Inflammatory macrophage treated with lipopolysaccharide for 4 hours (primary cell): ENCODE data around the gene CFLAR.
"Not testable (repeated sequence)": the region's sequence is repeated elsewhere in the genome, so short reads cannot be mapped to it uniquely, and the experiment has no call there.

ENCODE experiments used
- DNase-seq: peaks from one replicate; pipeline ENCODE4 v3.0.0-alpha.2; 2020

The CFLAR gene

DNA sequence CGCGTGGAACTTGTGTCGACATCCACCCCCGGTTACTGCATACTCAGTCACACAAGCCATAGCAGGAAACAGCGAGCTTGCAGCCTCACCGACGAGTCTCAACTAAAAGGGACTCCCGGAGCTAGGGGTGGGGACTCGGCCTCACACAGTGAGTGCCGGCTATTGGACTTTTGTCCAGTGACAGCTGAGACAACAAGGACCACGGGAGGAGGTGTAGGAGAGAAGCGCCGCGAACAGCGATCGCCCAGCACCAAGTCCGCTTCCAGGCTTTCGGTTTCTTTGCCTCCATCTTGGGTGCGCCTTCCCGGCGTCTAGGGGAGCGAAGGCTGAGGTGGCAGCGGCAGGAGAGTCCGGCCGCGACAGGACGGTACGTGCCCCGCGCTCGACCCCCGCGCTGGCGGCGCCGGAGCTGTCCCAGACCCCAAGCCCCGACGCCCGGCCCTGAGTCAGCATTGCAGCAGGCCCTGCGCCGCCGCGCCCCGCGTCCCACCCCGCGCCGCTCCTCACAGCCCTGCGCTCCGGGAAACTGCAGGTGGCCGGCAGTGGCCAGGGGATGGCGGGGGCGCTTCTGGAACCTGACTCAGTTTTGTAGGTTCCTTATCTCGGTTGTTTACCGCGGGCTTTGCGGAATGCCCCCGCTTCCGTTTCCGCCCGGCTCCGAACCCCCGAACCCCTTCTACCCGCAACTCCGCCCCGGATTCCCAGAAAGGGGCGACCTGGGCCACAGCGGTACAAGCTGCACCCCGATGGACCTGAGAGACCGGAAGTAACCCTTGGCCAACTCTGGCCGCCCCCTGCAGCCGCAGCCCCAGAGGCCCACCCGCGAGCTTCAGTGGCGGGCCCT, at the start of gene CFLAR:
TSS of gene CFLAR (plus strand) at position 50 of the 844 bp plus-strand sequence. CDS start 13,702 bp downstream, outside the sequence.
- peak; percentile 91 for DNase-seq

DNA sequence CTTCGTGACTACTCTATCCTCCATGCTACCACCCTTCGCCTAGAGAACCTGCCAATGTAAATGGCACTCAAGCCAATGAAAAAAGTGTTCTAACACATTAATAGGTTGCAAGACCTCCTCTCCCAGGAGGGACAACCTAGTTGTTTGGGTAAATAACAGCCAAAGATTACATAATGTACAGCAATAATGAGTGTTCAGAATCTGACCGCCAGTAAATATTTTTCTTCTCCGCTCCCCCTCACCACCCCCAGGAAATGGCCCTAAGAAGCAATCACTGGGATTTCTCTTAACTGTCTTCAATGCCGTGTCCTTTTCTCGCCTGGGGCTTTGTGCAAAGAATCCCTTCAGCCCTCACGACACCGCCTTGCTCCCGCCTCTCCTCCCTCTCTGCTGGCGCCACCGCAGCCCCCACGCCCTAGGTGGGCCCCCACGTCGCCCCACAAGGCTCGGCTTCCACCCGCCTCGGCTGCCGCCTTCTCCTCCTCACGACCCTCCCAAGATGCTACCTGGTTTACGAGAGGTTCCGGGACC, 45.0 kb upstream of the CFLAR start:
- DNase-seq, result no peak

GRCh38 chr2:201071479-201072200, 44.3 kb upstream of the CFLAR start, which contains the start of the genes HYCC2 and NDUFB3:
Gene HYCC2 (minus strand): TSS chr2:201071671. CDS start chr2:201024009, 47,662 bp downstream.
Gene NDUFB3 (plus strand): TSS chr2:201072001. CDS start chr2:201078883, 6,882 bp downstream.
- peak; percentile 94 for DNase-seq

- no peak for DNase-seq
These were observed 43.8 kb upstream of the CFLAR start for GRCh38 chr2:201072201-201072530.

GRCh38 chr2:201073071-201073470, 42.9 kb upstream of the CFLAR start:
- no peak for DNase-seq

DNA sequence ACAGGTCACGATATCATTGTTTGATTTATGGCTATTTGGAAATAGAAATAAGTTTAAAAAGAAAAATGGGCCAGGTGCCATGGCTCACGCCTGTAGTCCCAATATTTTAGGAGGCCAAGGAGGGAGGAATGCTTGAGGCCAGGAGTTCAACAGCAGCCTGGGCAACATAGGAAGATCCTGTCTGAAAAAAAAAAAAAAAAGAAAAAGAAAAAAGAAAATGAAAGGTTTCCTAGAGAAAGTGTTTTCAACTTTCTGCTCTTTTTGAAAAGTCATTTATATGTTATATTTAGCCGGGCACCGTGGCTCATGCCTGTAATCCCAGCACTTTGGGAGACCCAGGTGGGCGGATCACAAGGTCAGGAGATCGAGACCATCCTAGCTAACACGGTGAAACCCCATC, 41.0 kb upstream of the CFLAR start:
- DNase-seq, result no peak

GRCh38 chr2:201084863-201085262, 31.1 kb upstream of the CFLAR start:
- peak; percentile 95 for DNase-seq

DNA sequence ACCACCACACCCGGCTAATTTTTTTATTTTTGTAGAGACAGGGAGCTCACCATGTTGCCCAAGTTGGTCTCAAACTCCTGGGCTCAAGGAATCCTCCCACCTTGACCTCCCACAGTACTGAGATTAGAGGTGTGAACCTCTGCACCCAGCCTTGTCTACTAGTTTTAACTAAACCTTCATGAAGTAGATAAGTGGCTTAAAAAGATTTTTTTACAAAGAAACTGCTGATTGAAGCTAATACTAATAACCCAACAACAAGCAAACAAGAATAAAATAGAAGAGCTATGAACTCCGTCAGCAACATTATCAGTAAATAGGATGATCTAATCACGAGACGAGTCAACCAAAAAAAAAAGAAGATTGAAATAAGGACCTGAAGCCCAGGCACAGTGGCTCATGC, 25.4 kb upstream of the CFLAR start:
- no peak for DNase-seq

DNA sequence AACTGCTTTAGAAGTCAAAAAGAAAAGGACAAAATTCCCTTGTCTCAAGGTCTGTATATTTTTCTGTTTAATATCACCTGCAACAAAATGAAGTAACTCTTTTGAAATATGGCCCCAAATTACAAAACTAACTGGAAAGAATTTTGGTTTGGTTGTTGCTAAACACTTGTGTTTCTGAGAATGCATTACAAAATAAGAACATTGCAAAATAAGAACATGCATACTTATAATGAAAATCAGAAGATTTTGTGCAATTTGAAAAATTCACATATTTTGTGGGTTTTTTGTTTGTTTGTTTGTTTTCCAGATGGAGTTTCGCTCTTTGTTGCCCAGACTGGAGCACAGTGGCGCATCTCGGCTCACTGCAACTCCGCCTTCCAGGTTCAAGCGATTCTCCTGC, 22.4 kb upstream of the CFLAR start:
- DNase-seq, result peak; percentile 91

GRCh38 chr2:201100497-201100896, 15.5 kb upstream of the CFLAR start:
- no peak for DNase-seq

- no peak for DNase-seq
These were observed 10.2 kb upstream of the CFLAR start for GRCh38 chr2:201105759-201106158.

GRCh38 chr2:201107624-201108023, 8.3 kb upstream of the CFLAR start:
- DNase-seq, result no peak

DNA sequence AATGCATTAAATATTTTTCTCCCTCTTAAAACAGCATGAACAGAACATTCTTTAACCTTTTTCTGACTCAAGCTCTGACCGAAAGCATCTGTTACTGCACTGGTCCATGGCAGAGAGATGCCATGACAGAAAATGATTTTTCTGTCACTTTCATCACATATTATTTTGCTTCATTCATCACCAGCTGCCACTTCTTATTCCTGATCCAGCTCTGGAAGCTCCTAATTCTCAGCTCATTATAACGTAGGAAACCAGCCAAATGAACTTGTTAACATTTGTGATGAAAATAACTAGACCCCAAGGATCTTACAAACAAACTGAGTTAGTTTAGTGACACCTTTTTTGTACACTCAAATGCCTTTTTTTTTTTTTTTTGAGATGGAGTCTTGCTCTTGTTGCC, 7.6 kb upstream of the CFLAR start:
- DNase-seq, result no peak

DNA sequence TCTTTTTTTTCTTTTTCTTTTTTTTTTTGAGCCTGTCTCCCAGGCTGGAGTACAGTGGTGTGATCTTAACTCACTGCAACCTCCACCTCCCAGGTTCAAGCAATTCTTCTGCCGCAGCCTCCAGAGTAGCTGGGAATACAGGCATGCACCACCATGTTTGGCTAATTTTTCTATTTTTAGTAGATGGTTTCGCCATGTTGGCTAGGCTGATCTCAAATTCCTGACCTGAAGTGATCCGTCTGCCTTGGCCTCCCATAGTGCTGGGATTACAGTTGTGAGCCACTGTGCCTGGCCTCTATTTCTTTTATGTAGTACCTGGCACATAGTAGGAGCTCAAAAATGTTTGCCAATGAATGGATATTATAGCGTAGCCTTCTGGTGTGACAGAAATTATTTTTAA, 6.8 kb upstream of the CFLAR start:
- no peak for DNase-seq

GRCh38 chr2:201110615-201111014, 5.3 kb upstream of the CFLAR start:
- DNase-seq, result no peak

DNA sequence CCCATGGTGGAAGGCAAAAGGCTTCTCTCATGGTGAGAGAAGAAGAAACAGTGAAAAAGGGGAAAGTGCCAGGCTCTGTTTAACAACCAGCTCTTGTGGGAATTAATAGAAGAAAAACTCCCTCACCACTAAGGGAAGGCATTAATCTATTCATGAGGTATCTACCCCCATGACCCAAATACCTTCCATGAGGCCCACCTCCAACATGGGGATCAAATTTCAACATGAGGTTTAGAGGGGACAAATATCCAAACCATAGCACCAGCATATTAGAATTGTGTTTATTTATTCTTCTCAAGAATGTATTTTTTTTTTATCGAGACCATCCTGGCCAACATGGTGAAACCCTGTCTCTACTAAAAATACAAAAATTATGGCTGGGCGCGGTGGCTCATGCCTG, 4.9 kb upstream of the CFLAR start:
- no peak for DNase-seq

- no peak for DNase-seq
These were observed 1.6 kb upstream of the CFLAR start for GRCh38 chr2:201114350-201114749.

DNA sequence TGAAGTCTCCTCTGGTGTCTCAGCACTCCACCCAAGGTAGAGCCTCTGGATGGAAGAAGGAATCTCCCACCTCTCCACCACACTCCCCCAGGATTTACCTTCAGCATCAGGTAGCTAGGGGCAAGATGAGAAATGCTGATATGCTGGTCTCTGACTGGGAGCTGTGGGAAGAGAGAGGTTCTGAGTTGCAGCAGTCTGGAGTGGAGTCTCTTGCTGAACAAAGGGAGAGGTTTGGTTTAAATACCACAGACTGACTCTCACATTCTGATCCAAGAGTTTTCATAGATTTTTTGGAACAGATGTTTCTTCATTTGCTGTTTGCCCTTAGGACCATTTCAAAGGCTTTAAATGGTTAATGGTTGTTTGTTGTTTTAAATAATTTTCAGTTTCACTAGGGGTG, 1.1 kb upstream of the CFLAR start:
- DNase-seq, result no peak

DNA sequence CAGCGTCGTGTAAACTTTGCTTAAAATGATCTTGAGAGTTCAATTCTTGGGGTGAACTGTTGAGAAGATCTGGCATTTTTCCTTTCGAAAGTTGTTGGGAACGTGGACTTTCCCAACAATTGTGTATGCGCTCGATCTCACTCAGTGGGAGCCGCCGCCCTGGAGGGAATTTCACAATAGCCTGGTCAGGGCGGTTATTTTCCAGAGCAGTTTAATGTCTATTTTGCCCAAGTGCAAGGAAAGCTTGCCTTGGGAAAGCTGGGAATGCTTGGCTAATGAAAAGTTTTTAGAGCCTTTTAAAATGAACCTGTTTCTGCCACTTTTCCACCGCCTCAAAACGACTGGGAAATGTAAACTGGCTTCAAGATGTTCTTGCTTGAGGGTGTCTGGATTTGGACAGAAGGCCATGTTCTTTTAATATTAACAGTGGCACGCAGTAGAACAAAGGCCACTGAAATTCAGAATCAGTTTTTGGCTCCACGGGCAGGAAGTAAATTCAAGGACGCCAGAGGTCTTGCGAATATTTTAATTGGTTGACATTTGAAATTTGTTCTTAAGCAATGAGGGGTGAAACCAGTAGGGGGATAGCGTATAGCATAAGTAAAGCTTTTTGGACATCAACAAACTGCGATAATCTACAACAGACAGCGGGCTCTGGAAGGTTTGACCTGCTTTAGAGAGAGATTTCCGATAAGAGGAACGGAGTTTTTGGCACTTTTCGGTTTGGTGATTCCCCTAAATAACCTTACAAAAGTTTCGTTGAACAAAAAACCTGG, 1.2 kb downstream of the CFLAR start:
- peak; percentile 88 for DNase-seq

DNA sequence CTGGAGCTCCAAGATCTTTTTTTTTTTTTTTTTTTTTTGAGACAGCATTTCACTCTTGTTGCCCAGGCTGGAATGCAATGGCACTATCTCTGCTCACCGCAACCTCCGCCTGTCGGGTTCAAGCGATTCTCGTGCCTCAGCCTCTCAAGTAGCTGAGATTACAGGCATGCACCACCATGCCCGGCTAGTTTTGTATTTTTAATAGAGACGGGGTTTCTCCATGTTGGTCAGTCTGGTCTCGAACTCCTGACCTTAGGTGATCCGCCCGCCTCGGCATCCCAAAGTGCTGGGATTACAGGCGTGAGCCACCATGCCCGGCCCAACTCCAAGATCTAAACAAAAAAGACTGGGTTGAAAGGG, 1.8 kb downstream of the CFLAR start:
- not testable (repeated sequence) for DNase-seq

- DNase-seq, result peak; percentile 88
These were observed 2.4 kb downstream of the CFLAR start for GRCh38 chr2:201118121-201118960.
